GM21825 (cell line): ENCODE results near the gene BRD4.

Experiments used
- ATAC-seq: cut with Tn5 transposase; IDR thresholded peaks from one replicate; pipeline ENCODE4 v1.9.1; 2021; ENCODE audit warnings: mild to moderate bottlenecking, moderate library complexity; ENCODE audit not compliant: unreplicated experiment

BRD4 gene

DNA sequence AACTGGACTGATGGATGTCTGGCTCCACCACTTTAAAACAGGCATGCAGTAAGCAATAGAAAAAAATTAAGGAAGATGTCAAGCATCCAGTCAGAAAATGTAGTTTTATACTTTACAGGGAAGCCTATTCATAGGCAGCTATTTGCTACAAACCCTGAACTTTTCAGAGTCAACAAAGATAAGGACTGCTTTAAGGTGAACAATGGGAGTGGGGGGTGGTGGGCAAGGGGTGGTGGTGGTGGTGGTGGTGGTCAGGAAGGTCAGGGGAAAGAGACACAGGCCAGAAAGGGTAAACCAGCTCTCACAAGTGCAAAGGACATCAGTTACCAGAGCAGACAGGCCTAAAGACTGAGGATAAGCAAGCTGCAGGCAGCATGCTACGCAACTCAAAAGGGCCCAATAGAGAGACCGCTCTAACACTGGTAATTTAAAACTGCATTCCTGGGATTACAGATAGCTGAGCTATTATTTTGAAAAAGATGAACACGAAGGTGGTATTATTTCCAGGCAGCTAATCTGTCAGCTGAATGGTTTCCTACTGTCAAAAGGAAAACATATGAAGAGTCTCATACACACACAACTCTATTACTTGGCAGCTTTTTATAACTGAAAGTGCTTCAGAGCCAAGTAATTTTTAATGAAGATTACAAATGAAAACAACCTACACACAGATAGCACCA, 14.8 kb downstream of the BRD4 start:
- ATAC-seq: no peak

DNA sequence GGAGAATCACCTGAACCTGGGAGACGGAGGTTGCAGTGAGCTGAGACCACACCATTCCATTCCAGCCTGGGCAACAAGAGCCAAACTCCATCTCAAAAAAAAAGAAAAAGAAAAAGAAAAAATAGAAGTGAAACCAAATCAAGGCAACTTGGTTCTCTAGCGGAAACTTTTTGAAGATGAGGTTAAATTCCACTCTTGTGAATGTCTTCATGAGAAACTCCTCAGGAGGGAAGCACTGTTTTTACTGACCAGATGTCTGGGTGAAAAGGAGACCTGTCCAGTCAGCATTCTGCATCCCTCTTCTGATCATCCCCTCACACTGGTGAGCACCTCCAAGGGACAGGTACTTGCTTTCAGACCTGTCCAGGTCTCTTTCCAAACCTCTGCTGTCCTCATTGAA, 15.8 kb downstream of the BRD4 start:
- ATAC-seq: no peak

DNA sequence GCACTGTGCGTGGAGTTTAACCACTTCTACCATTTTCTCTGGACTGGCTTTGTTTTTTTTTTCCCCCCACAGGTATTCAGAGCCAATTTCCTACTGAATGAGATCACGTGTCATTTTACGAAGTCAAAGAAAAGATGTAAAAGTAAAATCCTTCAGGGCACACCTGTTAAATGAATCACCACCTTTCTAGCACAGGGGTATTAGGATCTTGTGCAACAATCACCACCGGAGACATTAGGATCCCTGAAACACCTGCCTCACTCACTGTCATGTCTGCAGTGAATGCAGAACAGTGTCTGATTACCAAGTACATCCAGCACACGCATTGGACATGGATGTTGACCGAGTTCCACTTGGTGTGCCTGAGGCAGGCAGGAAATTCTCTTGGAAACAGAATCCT, 17.2 kb downstream of the BRD4 start:
- no peak for ATAC-seq

DNA sequence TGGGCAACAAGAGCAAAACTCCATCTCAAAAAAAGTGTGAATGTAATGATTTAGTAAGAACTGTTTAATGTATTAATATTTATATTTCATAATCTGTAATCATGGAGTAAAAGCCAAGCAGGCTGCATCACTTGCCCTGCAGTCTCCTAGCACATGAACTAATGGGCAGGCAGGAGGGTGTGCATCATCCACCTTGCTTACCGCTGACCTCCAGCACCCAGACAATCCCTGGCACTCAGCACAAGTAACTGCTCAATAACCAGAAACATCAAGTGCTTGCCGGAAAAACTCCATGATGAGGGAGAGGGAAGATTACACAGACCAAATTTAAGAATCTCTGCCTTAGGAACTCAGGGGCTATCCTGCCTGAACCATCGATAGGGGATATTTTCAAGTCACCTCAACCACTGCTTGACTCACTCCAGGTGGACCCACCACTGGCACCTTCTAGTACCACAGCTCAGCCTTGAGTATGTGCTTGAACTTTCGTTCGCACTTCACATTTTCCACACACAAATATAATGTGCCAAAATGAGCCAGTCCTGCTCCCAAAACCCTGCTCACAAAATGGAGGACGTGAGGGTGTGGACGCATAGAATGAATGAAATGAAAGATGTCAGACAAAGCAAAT, 18.6 kb downstream of the BRD4 start:
- no peak for ATAC-seq

DNA sequence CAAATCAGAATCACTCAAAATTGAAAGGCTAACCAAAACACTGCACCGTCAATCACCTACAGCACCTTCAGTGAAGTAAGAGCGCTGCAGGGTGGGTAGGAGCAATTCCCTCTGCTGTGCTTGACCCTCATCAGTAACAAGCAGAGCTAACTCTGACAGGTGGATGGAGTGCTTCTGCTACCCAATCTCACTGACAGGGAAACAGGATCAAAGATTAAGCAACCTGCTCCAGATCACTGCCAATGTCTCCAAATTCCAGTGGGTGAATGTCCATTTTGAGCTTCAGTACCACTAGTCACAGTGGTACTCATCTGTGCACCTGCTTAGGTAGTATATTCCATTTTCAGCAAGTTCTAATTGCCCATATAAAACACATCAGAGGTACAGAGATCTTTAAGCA, 25.2 kb downstream of the BRD4 start:
- ATAC-seq: no peak

DNA sequence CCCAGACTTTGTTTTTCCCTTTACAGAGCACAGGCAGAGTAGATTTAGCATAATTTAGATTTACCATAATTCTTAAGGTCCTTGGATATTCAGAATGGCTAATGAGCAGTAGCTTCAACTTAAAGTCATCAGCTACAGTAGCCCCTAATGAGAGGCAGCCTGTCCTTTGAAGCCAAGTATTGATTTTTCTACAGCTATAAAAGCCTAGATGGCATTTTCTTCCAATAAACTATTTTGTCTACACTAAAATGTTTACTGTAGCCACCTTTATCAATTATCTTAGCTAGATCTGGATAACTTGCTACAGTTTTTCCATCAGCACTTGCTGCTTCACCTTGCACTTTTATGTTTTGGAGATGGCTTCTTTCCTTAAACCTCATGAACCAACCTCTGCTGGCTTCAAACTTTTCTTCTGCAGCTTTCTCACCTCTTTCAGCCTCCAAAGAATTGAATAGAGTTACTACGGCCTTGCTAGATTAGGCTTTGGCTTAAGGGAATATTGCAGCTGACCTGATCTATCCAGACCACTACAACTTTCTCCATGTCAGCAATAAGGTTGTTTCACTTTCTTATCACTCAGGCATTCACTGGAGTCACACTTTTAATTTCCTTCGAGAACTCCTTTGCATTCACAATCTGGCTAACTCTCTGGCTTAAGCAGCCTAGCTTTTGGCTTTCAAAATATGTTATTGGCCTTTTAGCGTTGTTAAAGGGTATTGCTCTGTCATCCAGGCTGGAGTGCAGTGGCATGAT, 26.6 kb downstream of the BRD4 start:
- ATAC-seq: no peak

DNA sequence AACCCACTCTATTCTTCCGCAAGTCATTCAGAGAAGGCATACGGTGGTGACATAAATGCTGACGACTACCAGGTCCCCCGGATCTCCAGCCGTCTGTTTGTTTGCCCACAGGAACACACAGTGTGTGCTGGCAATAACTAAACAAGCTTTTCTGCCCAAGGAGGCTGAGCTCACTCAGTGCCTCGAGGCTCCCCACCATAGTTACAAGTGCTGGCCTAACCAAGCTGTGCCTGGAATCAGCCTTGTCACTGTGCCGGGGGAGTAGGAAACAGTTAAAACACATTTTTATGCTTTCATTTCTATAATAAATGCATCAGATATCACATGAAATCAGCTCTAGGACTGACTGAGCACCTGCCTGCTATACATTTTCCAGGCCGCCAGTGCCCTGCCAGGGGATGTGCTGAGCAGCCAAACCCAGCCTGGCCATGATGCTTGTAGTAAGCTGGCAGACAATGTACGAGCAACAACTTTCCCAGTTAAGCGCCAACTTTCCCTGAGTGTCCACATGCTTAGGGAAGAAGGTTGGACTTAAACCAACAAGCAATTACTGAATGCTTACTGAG, 28.1 kb downstream of the BRD4 start:
- ATAC-seq: no peak

DNA sequence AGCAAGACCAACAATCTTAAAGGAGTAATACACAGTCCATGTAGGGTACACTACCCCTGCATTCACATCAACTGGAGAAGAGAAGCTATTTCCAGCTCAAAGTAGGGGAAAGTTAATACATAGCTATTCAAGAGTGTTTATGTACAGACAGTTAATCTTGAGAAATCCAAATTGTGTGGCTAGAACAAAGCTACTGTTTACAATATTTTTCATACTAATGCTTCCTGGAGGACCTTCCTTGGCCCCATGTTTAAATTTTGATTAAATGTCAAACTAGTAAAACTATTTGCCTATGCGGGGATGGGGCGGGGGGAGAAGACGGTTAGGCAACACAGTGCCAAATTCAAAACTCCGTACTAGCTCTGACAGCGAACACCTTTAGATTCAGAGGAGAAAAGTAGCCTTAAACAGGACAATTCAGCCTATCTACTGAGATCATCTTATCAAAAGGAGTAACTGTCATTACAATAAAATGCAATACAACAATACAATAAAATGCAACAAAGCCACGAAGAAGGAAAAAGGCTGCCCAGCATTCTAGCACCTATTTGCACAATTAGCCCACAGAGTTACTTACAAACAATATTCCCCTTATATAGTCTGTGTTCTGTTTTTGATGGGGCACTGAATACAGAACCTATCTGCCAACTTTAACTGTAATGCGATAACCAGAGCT, 29.1 kb downstream of the BRD4 start:
- ATAC-seq: no peak

DNA sequence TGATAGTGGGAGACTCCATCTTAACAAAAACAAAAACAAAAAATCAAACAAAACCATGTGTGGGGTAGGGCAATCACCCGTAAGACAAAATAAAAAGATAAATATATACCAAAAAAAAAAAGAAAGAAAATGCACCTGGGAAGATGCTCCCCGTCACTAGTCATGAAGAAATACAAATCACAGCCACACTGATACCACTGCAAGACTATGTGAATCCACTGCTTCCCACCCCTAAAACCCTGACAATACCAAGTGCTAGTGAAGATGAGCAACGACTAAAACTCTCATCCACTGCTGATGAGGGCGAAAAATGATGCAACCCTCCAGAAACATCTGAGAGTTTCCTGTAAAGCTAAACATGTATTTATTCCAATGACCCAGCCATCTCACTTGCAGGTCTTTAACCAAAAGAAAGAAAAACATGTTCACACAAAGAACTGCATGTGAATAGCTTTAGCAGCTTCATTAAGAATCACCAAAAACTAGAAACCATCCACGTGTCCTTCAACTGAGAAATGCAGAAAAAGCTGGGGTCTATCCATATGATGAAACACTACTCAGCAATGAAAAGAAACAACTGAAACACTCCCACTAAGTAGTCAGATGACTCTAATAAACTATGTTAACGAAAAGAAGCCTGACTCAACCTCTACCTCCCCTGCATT, 31.7 kb downstream of the BRD4 start:
- no peak for ATAC-seq

DNA sequence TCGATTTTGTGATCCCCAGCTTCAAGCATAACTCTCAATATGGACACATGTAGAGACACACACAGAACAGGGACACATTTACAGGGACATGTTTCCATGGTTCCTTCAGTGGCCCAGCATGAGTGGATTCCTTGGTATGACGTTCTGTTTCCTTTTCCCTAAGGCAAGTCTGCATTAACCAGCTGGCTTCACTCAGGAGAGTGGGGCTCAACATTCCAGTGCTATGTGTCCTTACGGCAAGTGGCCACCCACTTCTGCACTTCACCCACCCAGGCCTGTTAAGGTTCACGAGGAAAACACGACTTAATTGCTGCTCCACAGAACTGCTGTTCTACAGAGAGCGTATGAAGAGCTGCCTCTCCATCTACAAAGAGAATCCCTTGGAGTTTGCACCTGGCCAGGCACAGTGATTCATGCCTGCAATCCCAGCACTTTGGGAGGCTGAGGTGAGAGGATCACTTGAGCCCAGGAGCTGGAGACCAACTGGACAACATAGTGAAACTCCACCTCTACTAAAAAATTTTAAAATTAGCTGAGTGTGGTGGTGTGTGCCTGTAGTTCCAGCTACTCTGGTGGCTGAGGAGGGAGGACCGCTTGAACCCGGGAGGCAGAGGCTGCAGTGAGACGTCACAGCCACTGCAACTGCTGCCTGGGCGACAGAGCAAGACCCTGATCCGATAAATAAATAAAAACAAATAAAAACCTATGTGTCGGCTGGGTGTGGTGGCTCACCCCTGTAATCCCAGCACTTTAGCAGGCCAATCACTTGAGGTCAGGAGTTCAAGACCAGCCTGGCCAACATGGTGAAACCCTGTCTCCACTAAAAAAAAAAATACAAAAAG, 32.5 kb downstream of the BRD4 start:
- ATAC-seq: no peak

DNA sequence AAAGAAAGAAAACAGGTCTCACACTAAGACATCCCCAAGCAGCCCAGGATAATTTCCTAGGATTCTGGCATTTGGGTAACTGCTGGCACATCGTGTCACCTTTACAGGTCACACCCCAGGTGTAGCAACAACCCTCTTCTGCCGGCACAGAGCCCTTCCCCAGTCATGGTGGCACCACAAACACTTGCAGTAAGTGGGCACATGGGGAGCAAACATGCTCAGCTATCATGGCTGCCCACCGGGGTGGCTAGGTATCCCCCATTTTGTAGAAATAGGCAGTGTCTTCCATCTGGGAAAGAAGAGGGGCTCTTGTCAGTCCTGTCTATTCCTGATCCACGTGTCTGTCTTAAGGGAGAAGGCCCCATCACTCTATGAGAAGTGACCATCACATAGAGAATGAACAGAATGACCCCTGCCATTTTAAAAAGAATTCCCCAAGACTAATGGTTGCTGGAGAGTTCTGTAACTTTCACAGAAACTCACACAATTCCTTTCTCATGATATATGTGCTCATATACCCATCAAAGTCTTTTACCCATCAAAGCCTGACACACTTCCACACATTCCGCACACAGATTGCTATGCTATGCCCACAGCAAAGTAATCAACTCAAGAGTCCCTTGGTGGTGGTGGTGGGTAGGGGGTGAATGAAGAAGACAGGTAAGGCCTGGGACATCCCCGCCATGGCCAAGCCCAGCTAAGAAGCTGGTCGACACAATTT, 33.3 kb downstream of the BRD4 start:
- ATAC-seq: no peak

DNA sequence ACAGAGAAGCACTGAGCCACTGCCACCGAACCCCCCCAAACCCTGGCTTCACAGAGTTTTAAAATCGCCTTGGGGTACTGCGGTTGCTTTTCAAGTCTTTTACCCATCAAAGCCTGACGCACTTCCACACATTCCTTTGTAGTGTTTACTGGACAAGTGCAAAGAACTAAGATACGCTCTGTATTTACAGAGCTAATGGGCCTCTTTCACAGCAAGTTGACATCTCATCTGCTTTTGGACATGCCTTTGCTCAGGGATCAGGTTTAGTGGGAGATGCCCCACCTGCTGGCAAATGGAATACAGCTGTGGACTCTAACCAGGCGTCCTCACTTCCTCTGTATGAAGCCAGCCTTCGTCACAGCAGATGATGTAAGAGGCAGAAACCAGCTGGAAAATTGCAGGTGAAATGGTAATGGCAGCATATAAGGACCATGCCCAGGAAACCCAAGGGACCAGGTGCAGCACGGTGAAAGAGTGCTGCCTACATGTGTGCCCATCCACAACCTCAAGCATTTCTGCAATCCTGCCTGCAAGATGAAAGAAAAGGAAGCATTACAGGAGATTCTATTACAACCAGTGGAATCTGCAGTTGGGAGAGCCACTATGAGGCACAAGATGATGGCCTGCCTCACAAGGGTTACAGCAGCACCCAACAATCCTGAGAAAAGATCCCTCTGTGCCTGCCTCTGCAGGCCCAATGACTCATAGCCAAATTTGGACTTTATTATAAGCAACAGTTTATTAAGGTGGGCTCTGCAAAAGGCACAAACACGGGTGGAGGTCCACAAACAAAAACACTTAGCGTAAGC, 34.7 kb downstream of the BRD4 start:
- no peak for ATAC-seq

DNA sequence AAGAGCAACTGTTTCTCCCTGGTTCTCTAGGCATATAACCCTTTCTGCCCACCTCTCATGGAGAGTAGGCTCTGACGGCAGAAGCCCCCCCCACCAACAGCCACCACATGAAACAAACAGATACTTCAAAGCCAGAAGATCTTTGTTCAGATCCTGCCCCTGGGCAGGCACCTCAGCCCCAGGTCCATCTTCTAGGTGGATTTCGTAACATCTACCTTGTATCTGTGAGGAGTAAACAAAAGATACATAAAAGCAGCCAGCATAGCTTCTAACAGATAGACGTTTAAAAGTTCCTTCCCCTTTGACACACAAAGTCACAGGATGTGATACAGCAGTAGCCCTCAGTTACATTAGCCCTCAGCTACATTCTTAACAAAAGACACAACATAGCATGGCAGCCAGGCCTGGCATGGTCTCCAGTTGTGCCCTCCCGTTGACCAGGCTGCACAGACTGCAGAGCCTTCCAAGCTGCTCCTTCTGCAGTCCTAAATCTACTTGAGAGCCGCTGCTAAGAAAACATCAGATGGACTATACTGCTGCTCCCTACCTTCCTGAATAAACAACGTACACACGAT, 35.4 kb downstream of the BRD4 start:
- no peak for ATAC-seq

DNA sequence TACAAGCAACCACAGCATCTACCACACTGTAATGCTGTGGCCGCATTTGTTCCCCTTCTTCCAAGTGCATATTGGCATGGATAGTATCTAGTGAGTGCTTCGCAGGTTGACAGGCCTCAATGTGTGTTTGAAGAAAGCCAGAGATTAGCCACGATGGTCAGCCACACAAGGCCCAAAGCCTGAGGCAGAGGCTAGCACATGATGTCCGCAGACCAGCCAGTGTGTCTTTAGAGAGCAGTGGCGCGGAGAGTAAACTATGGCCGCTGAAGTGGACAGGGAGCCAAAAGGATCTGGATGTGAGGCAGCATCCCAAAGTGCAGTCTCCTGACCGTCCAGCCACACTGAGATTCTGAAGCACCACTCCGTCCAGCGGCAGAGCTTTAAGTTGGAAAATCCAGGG, 36.0 kb downstream of the BRD4 start:
- no peak for ATAC-seq

DNA sequence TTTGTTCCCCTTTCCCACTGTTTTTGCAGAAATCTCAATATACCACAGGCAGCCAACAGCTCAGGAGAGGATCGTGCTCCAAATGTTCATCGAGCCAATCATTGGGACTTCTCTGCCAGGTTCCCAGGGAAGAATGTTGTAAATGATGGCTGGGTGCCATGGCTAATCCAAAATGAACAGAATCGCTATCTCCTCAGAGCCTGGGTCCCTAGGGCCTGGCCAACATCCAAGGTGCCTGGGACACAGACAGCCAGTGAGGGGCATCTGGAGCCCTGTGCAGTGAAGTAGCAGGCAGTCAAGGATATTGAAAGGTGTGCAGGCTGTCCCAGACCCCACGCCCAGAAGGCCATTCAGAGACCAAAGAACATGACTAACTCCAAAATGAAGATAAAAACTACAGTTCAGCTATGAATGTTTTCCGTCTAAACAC, 37.8 kb downstream of the BRD4 start:
- no peak for ATAC-seq

DNA sequence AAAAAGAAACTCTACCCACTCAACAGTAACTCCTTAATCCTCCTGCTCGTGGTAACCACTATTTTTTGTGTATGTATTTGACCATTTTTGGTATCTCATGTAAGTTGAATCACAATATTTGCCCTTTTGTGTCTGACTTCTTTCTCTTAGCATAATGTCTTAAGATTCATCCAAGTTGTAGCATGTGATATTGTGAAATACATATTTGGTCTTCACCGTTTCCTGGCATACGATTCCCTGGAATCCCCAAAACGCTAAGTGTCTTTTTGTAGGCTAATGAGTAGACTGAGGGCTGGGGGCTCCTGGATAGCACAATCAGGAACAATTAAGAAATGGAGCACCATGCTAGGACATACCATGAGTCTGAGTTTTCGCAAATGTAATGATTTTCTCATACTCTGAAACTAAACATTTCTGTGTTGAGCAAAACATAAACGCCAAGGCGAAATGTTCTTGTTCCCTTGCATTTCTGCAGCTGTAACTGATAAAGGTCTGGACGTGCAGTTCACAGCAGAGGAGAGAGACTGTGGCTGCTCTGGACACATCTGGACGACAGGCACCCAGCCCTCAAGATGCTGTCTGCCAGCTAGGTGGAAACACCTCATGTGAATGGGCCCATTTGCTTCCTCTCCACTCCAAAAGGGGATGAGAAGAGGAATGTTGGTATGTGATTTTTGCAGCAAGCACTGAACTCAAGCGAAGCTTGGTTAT, 38.4 kb downstream of the BRD4 start:
- ATAC-seq: no peak

DNA sequence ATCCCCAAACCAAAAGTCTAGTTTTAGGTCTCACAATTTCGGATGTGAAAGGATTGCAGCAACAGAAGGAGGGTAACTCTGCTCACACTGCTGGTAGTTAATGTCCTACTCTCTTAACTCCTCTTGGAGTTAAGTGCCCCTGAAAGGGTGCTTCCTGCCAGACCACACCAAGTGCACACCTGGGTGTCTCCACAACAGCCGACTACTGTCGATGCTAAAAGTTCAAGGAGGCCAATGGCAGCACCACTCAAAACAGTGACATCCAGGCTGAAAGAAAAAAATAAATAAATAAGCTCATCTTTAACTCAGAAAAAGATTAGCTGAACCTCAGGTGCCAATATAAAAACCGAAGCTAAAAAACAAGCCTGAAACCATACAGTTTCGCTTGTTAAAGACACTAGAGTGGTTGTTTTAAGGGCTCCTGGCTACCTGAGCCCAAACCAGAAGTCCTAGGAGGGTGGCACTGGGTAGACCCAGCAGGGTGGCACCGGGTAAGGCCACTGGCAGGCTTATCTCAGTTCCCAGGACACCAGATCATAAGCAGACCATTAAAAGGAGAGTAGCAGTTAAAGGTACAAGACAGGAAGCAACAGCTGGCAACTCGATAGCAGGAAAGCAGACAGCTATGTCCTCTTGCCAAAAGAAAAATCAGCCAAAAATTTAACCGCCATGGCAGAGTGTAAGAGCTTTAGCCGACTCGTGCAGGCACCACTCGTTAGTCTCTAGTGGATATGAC, 39.3 kb downstream of the BRD4 start:
- peak; percentile 39 for ATAC-seq
